Cardiac muscle cell (in vitro differentiated cells and primary cell): ENCODE measurements around the gene VAV3. TPM values are rescaled to one million over a fixed set of nuclear protein-coding genes. Genes with fewer than 3 reads are reported as not detected.

Experiments
- DNase-seq, 2 donors: peaks; one replicate each; pipeline versions ENCODE4 v3.0.0 to v3.0.0-alpha.2; 2010 to 2017; ENCODE audit warnings: low read depth in 1 of 2, low spot score in 1 of 2
- H3K27ac ChIP-seq: fragments of 200-600 bp; sonication (generic); 2 replicates; pipeline ENCODE4 v1.5.1; 2016
- H3K27me3 ChIP-seq: fragments of 200-600 bp; sonication (generic); 2 replicates; pipeline ENCODE4 v1.6.0; 2016; ENCODE audit warnings: control low read depth
- H3K36me3 ChIP-seq: fragments of 200-600 bp; sonication (generic); 2 replicates; pipeline ENCODE4 v1.5.1; 2016; ENCODE audit warnings: control low read depth
- H3K4me1 ChIP-seq: fragments of 200-600 bp; sonication (generic); 2 replicates; pipeline ENCODE4 v1.8.1; 2017; ENCODE audit warnings: low read depth, mild to moderate bottlenecking, mixed run types
- H3K4me3 ChIP-seq: fragments of 200-600 bp; sonication (generic); 2 replicates; pipeline ENCODE4 v1.5.1; 2016; ENCODE audit warnings: mild to moderate bottlenecking
- H3K9me3 ChIP-seq: fragments of 200-600 bp; sonication (generic); 2 replicates; pipeline ENCODE4 v1.5.1; 2017; ENCODE audit warnings: low read depth, mild to moderate bottlenecking, control low read depth
- CTCF ChIP-seq: IDR thresholded peaks from 2 replicates; pipeline ENCODE4 v1.5.1; 2012; ENCODE audit warnings: low read depth, mild to moderate bottlenecking, low read length
- polyA plus RNA-seq: library from polyadenylated mRNA; unstranded; fragments of >200 nt; fragmentation: Nextera tagmentation; extraction: Ambion mirVana; gene quantifications from 2 replicates; pipeline ENCODE4 v1.2.1, GENCODE V29; 2016
- total RNA-seq: library from RNA; depleted of rRNA; stranded (reverse); fragments of >200 nt; gene quantifications from 2 replicates; pipeline ENCODE4 v1.2.3, GENCODE V29; 2016

VAV3 gene
- total RNA-seq (0.86 and 1.2 TPM in 2 replicates), polyA plus RNA-seq (0.33 and 0.75 TPM in 2 replicates)

GRCh38 chr1:107965110-107965991 lies at the start of gene VAV3:
VAV3 (minus strand) TSS chr1:107965180; CDS start chr1:107964869, 311 bp downstream.
- H3K9me3 ChIP-seq, result no peaks in the 10 kb centered on the region
- H3K4me3 ChIP-seq, result peak within 1 kb of the TSS; percentile 71
- H3K36me3 ChIP-seq, result no peaks in the 10 kb centered on the region
- H3K27me3 ChIP-seq, result peaks cover 31% of the 10 kb centered on the region
- DNase-seq, result peak; percentile 79 to 85
- H3K27ac ChIP-seq, result no peak within 1 kb of the TSS
- peak; percentile 30 for TF ChIP-seq CTCF
- H3K4me1 ChIP-seq, result no peaks in the 10 kb centered on the region

GRCh38 chr1:108012553-108012952 lies 47.6 kb upstream of the VAV3 start:
- Histone ChIP-seq H3K4me1 (peaks cover 5% of the 10 kb centered on the region), H3K36me3 (no peaks in the 10 kb centered on the region), H3K27ac (no peak overlapping the region), H3K4me3 (no peak overlapping the region), H3K27me3 (no peaks in the 10 kb centered on the region), H3K9me3 (no peaks in the 10 kb centered on the region)
- no peak for TF ChIP-seq CTCF
- DNase-seq, result no peak

DNA sequence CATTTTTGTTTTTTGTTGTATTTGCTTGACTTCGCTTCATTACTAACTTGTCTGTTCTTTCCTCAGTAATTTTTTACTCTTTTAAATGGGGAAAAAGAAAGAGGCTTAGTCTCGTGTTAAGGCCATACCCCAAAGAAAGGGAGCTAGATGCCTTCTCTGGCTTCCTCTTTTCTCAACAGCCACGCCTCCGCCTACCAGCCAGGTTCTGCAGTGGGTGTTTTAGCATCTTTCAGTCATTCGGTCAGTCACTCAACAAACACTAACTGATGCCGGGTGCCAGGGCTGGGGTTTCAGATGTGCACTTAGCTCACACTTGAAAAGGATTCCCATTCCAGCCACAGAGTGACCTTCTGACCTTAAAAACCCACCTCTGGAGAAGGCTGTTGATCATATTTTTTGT lies 46.3 kb upstream of the VAV3 start:
- Histone ChIP-seq H3K27me3 (no peaks in the 10 kb centered on the region), H3K4me1 (peaks cover under 1% of the 10 kb centered on the region), H3K27ac (no peak overlapping the region), H3K9me3 (no peaks in the 10 kb centered on the region), H3K36me3 (no peaks in the 10 kb centered on the region), H3K4me3 (no peak overlapping the region)
- DNase-seq, result no peak
- TF ChIP-seq CTCF, result no peak

DNA sequence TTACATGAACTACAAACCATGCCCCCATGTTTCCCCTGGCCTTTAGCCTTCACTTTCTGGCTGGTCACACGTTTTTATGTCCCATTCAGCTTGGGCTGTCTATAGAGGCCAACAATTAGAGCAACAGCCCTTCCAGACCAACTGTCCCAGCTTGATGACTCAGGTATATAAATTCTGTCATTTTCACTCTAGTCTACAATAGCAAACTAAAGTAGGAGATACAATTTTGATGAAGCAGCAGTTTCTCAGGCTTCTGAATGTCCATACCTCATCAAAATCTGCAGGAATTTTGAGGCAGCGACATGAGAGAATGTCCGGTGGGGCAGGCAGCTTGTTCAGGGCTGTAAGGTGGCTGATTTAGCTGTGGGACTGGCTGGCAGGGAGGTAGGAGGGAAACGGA lies 45.6 kb upstream of the VAV3 start:
- H3K27me3 ChIP-seq, result no peaks in the 10 kb centered on the region

DNA sequence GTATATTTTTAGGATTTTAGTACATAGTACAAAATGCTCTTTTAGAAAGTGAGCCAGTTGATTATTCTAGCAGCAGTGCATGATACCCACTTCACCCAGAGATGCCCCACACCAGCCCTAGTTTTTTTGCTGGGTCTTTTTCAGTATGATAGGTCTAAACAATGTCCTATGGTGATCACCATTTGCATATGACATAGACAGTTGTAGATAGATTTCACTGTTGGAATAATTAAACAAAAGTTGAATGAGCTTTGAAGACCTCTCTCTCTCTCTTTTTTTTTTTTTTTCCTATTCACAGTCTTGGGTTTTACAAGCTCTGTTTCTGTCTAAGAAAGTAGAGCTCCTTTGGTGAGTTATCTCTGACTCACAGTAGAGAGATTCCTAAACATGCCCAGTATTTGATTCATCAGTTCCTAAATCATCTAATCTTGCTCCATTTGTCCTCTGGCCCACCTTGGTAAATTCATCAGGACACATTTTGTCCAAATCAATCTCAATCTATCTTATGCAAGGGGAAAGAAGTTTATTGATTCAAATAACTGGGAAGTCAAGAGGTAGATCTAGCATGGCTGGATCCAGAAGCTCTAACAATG lies 44.7 kb upstream of the VAV3 start:
- peak in 1 of 2 donors; percentile 35 for DNase-seq
- H3K4me1 ChIP-seq, result no peaks in the 10 kb centered on the region
- H3K27ac ChIP-seq, result no peak overlapping the region
- no peaks in the 10 kb centered on the region for H3K27me3 ChIP-seq
- H3K4me3 ChIP-seq, result no peak overlapping the region
- H3K9me3 ChIP-seq, result no peaks in the 10 kb centered on the region
- TF ChIP-seq CTCF, result no peak
- no peaks in the 10 kb centered on the region for H3K36me3 ChIP-seq

More for the DNA sequence above, 45.6 kb upstream of the VAV3 start:
- Histone ChIP-seq H3K4me1 (no peaks in the 10 kb centered on the region), H3K36me3 (no peaks in the 10 kb centered on the region), H3K27ac (no peak overlapping the region), H3K9me3 (no peaks in the 10 kb centered on the region), H3K4me3 (no peak overlapping the region)
- DNase-seq, result no peak
- TF ChIP-seq CTCF, result no peak
